Measurements from ENCODE around the gene SLMAP. TPM values are rescaled to one million over a fixed set of nuclear protein-coding genes. Genes with fewer than 3 reads are reported as not detected.

The SLMAP gene
- total and polyA plus RNA-seq, 2 of the 13 experiments (the other 11 are each of a cell fraction or from before 2014, with no cell fraction given) = 24.0 to 48.3 TPM

- TF ChIP-seq MYNN (CRISPR knock-in tag; IDR thresholded peaks at IDR 0.05; ENCODE audit: low read depth) (no peak), PPARG (CRISPR knock-in tag; conservative IDR thresholded peaks at IDR 0.05) (0 out of 2 replicates have a peak, but pooled peaks have one; percentile 23), SOX13 (IDR thresholded peaks at IDR 0.05) (no peak), SOX13 (CRISPR knock-in tag; conservative IDR thresholded peaks at IDR 0.05 in 1 of 2, IDR thresholded peaks at IDR 0.05 in 1 of 2) (peak in 1 of 2 experiments; percentile 87; a peak in 2 of 4 replicates), ZSCAN30 (CRISPR knock-in tag; IDR thresholded peaks at IDR 0.05) (no peak), MAFK (conservative IDR thresholded peaks at IDR 0.05 in 1 of 2, IDR thresholded peaks at IDR 0.05 in 1 of 2; ENCODE audit: low read length in 2 of 2) (peak in 1 of 2 experiments; percentile 36; a peak in 1 of 4 replicates), SOX5 (CRISPR knock-in tag; IDR thresholded peaks at IDR 0.05; ENCODE audit: borderline replicate concordance) (peak; percentile 82), FOXK1 (CRISPR knock-in tag; IDR thresholded peaks at IDR 0.05; ENCODE audit: borderline replicate concordance, low read depth) (peak; percentile 57; the same call in 1 of the 2 replicates), ZNF629 (CRISPR knock-in tag; conservative IDR thresholded peaks at IDR 0.05) (no peak), CEBPG (CRISPR knock-in tag; IDR thresholded peaks at IDR 0.05) (peak; percentile 79), KDM5A (IDR thresholded peaks at IDR 0.05; ENCODE audit: borderline replicate concordance, low read length) (no peak), ZNF513 (CRISPR knock-in tag; conservative IDR thresholded peaks at IDR 0.05) (no peak), MIER3 (CRISPR knock-in tag; IDR thresholded peaks at IDR 0.05; ENCODE audit: borderline replicate concordance) (0 out of 2 replicates have a peak, but pooled peaks have one; percentile 22), ZNF383 (CRISPR knock-in tag; IDR thresholded peaks at IDR 0.05; ENCODE audit: borderline replicate concordance) (no peak), RARA (CRISPR knock-in tag; IDR thresholded peaks at IDR 0.05) (0 out of 2 replicates have a peak, but pooled peaks have one; percentile 6), GATAD2A (CRISPR knock-in tag; IDR thresholded peaks at IDR 0.05) (peak; percentile 90), ZBTB20 (CRISPR knock-in tag; IDR thresholded peaks at IDR 0.05; ENCODE audit: borderline replicate concordance, low read depth) (peak; percentile 61; the same call in 1 of the 2 replicates), SALL2 (CRISPR knock-in tag; IDR thresholded peaks at IDR 0.05) (no peak), HMG20A (CRISPR knock-in tag; IDR thresholded peaks at IDR 0.05; ENCODE audit: borderline replicate concordance) (peak; percentile 35; the same call in 1 of the 2 replicates), GMEB1 (CRISPR knock-in tag; IDR thresholded peaks at IDR 0.05; ENCODE audit: borderline replicate concordance) (no peak), FOXA1 (IDR thresholded peaks at IDR 0.05) (no peak), FOXA1 (CRISPR knock-in tag; IDR thresholded peaks at IDR 0.05) (peak; percentile 82)
- TF ChIP-seq, protein P1, sequence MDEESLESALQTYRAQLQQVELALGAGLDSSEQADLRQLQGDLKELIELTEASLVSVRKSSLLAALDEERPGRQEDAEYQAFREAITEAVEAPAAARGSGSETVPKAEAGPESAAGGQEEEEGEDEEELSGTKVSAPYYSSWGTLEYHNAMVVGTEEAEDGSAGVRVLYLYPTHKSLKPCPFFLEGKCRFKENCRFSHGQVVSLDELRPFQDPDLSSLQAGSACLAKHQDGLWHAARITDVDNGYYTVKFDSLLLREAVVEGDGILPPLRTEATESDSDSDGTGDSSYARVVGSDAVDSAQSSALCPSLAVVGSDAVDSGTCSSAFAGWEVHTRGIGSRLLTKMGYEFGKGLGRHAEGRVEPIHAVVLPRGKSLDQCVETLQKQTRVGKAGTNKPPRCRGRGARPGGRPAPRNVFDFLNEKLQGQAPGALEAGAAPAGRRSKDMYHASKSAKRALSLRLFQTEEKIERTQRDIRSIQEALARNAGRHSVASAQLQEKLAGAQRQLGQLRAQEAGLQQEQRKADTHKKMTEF (CRISPR knock-in tag; IDR thresholded peaks at IDR 0.05) = peak; percentile 25; the same call in 1 of the 2 replicates
- TF ChIP-seq, protein P2, sequence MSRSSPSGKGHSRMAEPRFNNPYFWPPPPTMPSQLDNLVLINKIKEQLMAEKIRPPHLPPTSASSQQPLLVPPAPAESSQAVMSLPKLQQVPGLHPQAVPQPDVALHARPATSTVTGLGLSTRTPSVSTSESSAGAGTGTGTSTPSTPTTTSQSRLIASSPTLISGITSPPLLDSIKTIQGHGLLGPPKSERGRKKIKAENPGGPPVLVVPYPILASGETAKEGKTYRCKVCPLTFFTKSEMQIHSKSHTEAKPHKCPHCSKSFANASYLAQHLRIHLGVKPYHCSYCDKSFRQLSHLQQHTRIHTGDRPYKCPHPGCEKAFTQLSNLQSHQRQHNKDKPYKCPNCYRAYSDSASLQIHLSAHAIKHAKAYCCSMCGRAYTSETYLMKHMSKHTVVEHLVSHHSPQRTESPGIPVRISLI (CRISPR knock-in tag; IDR thresholded peaks at IDR 0.05; ENCODE audit: borderline replicate concordance) = peak; percentile 76; the same call in 1 of the 2 replicates
- TF ChIP-seq, protein P3, sequence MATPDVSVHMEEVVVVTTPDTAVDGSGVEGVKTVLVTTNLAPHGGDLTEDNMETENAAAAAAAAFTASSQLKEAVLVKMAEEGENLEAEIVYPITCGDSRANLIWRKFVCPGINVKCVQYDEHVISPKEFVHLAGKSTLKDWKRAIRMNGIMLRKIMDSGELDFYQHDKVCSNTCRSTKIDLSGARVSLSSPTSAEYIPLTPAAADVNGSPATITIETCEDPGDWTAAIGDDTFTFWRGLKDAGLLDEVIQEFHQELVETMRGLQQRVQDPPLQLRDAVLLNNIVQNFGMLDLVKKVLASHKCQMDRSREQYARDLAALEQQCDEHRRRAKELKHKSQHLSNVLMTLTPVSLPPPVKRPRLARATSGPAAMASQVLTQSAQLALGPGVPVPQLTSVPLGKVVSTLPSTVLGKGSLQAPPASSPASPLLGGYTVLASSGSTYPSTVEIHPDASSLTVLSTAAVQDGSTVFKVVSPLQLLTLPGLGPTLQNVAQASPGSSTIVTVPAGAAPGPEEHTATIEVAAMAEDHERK (CRISPR knock-in tag; IDR thresholded peaks at IDR 0.05; ENCODE audit: low read depth) = no peak
Observed at GRCh38 chr3:57791245-57791644, 35.1 kb downstream of the SLMAP start (continued).
